Cardiac fibroblast (primary cell): ENCODE measurements around the gene PBOV1.

Experiments
- DNase-seq, 2 donors: peaks; one replicate each; pipeline versions ENCODE4 v3.0.0 to v3.0.0-alpha.2; 2010; ENCODE audit warnings: low read depth in 2 of 2
- H3K4me3 ChIP-seq, 2 donors: replicated peaks in 1 of 2; 1 replicate in 1 of 2; 2 replicates in 1 of 2; pipeline ENCODE4 v1.5.1; 2011; ENCODE audit warnings: low read depth in 2 of 2, low read length in 2 of 2, mild to moderate bottlenecking in 2 of 2, moderate library complexity in 1 of 2
- TF ChIP-seq, protein P1 (sequence below): IDR thresholded peaks from one replicate; pipeline ENCODE4 v1.5.1; 2011; ENCODE audit warnings: low read depth, mild to moderate bottlenecking, low read length, inconsistent platforms

Gene PBOV1

DNA sequence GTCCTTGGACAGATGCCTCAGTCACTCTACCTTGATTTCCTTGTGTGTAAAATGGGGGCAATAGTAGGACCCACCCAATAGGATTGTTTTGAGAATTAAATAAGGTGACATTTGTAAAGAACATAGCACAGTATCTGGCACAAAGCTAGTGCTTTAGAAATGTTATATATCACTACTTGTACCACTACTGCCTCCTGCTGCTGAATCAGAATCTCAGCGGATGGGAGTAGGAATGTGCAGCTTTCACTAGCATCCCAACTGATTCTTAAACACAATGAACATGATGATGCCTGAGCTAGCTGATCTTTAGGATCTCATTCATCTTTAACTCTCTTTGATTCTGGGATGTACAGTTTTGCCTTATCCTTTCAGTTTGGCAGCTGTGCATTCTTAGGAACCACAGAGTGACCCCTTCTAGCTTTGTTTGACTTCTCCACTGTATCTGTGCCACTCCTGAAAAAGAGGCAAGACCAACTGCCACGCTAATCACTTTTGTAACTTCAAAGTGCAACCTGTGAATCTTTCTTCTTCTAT is 7.2 kb downstream of the PBOV1 start:
- no peak for DNase-seq
- TF ChIP-seq, protein P1, sequence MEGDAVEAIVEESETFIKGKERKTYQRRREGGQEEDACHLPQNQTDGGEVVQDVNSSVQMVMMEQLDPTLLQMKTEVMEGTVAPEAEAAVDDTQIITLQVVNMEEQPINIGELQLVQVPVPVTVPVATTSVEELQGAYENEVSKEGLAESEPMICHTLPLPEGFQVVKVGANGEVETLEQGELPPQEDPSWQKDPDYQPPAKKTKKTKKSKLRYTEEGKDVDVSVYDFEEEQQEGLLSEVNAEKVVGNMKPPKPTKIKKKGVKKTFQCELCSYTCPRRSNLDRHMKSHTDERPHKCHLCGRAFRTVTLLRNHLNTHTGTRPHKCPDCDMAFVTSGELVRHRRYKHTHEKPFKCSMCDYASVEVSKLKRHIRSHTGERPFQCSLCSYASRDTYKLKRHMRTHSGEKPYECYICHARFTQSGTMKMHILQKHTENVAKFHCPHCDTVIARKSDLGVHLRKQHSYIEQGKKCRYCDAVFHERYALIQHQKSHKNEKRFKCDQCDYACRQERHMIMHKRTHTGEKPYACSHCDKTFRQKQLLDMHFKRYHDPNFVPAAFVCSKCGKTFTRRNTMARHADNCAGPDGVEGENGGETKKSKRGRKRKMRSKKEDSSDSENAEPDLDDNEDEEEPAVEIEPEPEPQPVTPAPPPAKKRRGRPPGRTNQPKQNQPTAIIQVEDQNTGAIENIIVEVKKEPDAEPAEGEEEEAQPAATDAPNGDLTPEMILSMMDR, result no peak
- no peak overlapping the region for H3K4me3 ChIP-seq

DNA sequence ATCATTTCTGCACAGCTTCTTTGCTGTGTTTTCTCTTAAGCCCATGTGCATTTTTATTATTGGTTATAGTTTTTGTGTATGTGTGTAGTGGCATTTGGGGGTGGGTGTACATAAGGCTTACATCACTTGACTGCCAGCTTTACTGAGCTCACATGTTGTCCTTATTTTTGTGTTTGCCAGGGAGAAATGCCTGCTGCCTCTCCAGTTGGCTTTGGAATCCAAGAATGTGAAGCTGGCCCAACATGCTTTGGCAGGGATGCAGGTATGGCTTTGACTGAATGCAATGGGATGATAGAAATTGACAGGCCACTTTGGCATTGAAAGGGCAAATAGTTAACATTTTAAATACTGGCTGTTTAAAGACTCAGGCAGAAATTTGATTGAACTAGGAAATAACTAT is 11.4 kb downstream of the PBOV1 start:
- DNase-seq, result no peak
- H3K4me3 ChIP-seq, result no peak overlapping the region
- TF ChIP-seq, protein P1, result no peak

DNA sequence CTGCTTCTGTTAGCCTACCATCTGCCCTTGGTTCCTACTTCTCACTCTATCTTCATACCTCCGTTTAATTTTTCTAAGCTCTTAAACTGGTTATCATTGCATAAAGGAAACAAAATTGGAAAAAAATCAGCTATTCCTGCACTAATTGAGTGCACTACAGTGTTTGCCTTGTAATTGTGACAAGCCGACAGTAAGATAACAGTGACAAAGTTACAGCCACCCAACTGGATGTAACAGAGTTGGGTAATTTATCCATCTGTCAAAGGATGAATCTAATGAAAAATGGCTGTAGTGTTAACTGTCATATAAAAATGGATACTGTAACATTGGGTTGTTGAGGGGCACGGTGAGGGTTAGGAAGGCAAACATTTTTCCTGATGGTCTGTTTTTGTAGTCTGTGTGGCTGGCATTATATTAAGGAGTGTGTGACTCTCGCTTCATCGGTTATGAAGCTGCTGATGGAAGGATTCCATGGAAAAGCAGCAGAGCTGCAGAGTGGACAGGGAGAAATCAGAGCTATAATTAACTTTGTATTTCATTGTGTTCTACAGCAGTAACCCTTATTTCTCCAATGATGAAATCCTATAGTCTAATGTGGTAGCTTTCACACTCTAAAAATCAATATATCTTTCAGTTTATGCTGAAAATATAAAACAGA is 12.7 kb downstream of the PBOV1 start:
- no peak for DNase-seq
- TF ChIP-seq, protein P1, result no peak
- H3K4me3 ChIP-seq, result no peak overlapping the region

DNA sequence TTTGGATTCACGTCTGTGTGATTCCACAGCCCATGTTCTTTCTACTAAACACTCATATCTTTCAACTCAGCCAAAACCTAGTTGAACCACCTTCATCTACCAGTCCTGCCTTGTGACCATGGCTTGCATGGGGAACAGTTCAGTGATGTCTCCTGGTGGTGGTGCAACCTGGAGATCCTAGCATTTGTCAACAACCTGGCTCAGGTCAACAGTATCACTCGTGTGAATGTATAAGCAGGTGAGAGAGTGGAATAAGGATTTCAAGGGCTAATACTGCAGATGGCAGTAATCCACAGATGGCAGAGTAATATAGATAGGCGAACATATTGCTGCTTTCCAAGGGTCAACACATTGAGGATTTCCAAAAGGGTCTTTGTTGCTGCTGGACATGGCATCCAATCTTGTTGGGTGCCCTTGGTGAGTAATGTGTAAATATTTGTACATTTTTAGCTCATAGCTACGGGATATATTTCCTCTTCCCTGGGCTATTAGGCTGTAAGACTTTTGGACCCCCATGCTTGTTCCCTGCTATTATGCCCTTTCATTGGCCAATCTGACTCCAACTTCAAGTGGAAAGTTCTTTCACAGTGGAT is 13.4 kb downstream of the PBOV1 start:
- no peak overlapping the region for H3K4me3 ChIP-seq
- DNase-seq, result no peak
- TF ChIP-seq, protein P1, result no peak

DNA sequence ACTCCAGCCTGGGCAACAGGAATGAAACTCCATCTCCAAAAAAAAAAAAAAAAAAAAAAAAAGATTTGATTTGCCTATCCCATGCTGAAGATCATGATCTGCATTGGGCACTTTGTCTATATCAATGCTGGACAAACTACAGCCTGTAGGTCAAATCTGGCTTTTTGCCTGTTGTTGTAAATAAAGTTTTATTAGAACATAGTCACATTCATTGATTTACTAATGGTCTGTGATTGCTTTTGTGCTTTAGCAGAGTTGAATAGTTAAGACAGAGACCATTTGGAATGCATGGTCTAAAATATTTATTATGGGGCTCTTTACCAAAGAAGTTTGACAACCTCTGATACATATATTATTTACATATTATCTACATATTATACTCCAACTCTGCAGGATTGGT is 14.0 kb downstream of the PBOV1 start:
- TF ChIP-seq, protein P1, result no peak

DNA sequence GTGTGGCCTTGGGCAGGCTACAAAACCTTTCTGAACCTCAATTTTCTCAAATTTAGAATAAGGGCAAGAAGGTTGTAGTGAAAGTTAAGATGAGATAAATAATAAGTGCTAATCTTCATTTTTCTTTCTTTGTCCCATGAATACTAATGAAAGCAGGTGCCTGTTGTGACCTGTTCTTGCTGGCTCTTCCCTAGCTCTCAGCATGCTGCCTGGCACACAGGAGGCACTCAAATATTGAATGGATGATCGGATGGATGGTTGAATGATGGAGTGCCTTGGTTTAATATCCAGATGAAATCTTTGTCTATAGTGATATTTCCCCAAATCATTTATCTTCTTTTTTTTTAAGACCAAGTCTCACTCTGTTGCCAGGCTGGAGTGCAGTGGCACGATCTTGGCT is 15.0 kb downstream of the PBOV1 start:
- TF ChIP-seq, protein P1, result no peak
- H3K4me3 ChIP-seq, result no peak overlapping the region

More for the DNA sequence above, 14.0 kb downstream of the PBOV1 start:
- no peak overlapping the region for H3K4me3 ChIP-seq
- DNase-seq, result no peak

DNA sequence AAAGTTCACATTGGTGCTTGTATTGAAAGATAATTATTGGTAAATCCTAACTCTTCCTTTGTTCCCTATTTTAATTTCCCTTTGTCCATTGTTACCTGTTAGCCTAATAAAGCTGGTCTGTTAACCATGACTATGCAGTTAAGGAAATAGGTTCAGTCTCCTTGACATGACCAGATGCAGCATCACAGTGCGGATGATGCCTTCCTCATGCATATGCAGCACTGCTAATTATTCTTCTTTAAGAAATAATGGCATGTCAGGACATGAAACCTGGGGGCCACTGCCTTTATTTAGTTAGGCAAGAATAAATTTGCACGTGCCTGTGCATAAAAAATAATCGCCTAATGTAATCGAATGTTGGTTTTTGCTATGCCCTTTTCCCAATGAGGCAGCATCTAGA is 16.5 kb downstream of the PBOV1 start:
- H3K4me3 ChIP-seq, result no peak overlapping the region
- TF ChIP-seq, protein P1, result no peak
- no peak for DNase-seq

More for the DNA sequence above, 15.0 kb downstream of the PBOV1 start:
- DNase-seq, result no peak
